Neural cell (in vitro differentiated cells): ENCODE results near the gene CENPT. TPM values are rescaled to one million over a fixed set of nuclear protein-coding genes. Genes with fewer than 3 reads are reported as not detected.

ENCODE experiments used
- H2AFZ ChIP-seq: fragments of 200-600, 300-800 bp; sonication (generic), shearing (Covaris generic); 2 replicates; pipeline ENCODE4 v1.6.0; 2014; ENCODE audit warnings: low read depth, mild to moderate bottlenecking, antibody characterized with exemption, low read length, moderate library complexity
- H3F3A ChIP-seq: fragments of 200-600 bp; shearing (Covaris generic); 2 replicates; pipeline ENCODE4 v1.6.1; 2016; ENCODE audit warnings: mild to moderate bottlenecking, moderate library complexity, mixed read lengths, antibody characterized with exemption, low read length; ENCODE audit not compliant: insufficient read depth, poor library complexity, severe bottlenecking
- H3K27ac ChIP-seq: fragments of 200-600, 300-800 bp; sonication (generic), shearing (Covaris generic); 2 replicates; pipeline ENCODE4 v1.5.1; 2014; ENCODE audit warnings: mild to moderate bottlenecking, low read length, moderate library complexity
- H3K27me3 ChIP-seq: fragments of 300-800, 200-600 bp; sonication (generic), shearing (Covaris generic); 2 replicates; pipeline ENCODE4 v1.6.0; 2014; ENCODE audit warnings: mild to moderate bottlenecking, low read depth, low read length, moderate library complexity; ENCODE audit not compliant: insufficient read depth
- H3K36me3 ChIP-seq: fragments of 300-800, 200-600 bp; sonication (generic), shearing (Covaris generic); 2 replicates; pipeline ENCODE4 v1.5.1; 2014; ENCODE audit warnings: mild to moderate bottlenecking, antibody characterized with exemption, low read length, moderate library complexity; ENCODE audit not compliant: insufficient read depth
- H3K4me2 ChIP-seq: fragments of 300-800, 200-600 bp; sonication (generic), shearing (Covaris generic); 2 replicates; pipeline ENCODE4 v1.6.0; 2014; ENCODE audit warnings: mild to moderate bottlenecking, low read length
- H3K4me3 ChIP-seq: fragments of 300-800, 200-600 bp; sonication (generic), shearing (Covaris generic); 2 replicates; pipeline ENCODE4 v1.5.1; 2014; ENCODE audit warnings: mild to moderate bottlenecking, low read length, moderate library complexity
- H3K79me2 ChIP-seq: fragments of 200-600 bp; shearing (Covaris generic); replicated peaks from 2 replicates; pipeline ENCODE4 v1.6.0; 2014; ENCODE audit warnings: mild to moderate bottlenecking, low read length, moderate library complexity; ENCODE audit not compliant: insufficient read depth
- H3K9ac ChIP-seq: fragments of 300-800, 200-600 bp; sonication (generic), shearing (Covaris generic); 2 replicates; pipeline ENCODE4 v1.6.1; 2016; ENCODE audit warnings: mild to moderate bottlenecking, low read length, mixed read lengths
- H3K9me2 ChIP-seq: fragments of 200-600 bp; shearing (Covaris generic); 2 replicates; pipeline ENCODE4 v1.6.1; 2016; ENCODE audit warnings: mild to moderate bottlenecking, low read length, mixed read lengths; ENCODE audit not compliant: insufficient read depth
- H3K9me3 ChIP-seq: fragments of 200-600, 300-800 bp; sonication (generic), shearing (Covaris generic); 2 replicates; pipeline ENCODE4 v1.6.1; 2016; ENCODE audit warnings: mild to moderate bottlenecking, mixed run types, low read length, moderate library complexity, mixed read lengths
- H4K20me1 ChIP-seq: fragments of 200-600 bp; shearing (Covaris generic); 2 replicates; pipeline ENCODE4 v1.6.1; 2016; ENCODE audit warnings: mild to moderate bottlenecking, mixed run types; ENCODE audit not compliant: insufficient read depth
- CTCF ChIP-seq: fragments of 450-650 bp; IDR thresholded peaks from 2 replicates; pipeline ENCODE4 v1.5.1; 2014; ENCODE audit warnings: antibody characterized with exemption, mild to moderate bottlenecking, moderate library complexity; ENCODE audit not compliant: poor library complexity, severe bottlenecking
- EP300 ChIP-seq: fragments of 450-650 bp; conservative IDR thresholded peaks from 2 replicates; pipeline ENCODE4 v1.6.1; 2014; ENCODE audit warnings: antibody characterized with exemption, mild to moderate bottlenecking, moderate library complexity; ENCODE audit not compliant: poor library complexity, severe bottlenecking
- EZH2 ChIP-seq: fragments of 200-600, 300-800 bp; shearing (Covaris generic), sonication (generic); IDR thresholded peaks from 2 replicates; pipeline ENCODE4 v1.6.1; 2014; ENCODE audit warnings: antibody characterized with exemption, low read length, borderline replicate concordance, mild to moderate bottlenecking; ENCODE audit not compliant: insufficient read depth, poor library complexity, severe bottlenecking
- MXI1 ChIP-seq: fragments of 450-650 bp; conservative IDR thresholded peaks from 2 replicates; pipeline ENCODE4 v1.6.1; 2014; ENCODE audit warnings: antibody characterized with exemption, mild to moderate bottlenecking; ENCODE audit not compliant: poor library complexity, severe bottlenecking
- POLR2AphosphoS5 ChIP-seq: IDR thresholded peaks from 2 replicates; pipeline ENCODE4 v1.6.1; 2012
- RAD21 ChIP-seq: fragments of 450-650 bp; conservative IDR thresholded peaks from 2 replicates; pipeline ENCODE4 v1.6.1; 2014; ENCODE audit warnings: antibody characterized with exemption, mild to moderate bottlenecking, moderate library complexity
- REST ChIP-seq: IDR thresholded peaks from 2 replicates; pipeline ENCODE4 v1.6.1; 2012; ENCODE audit warnings: borderline replicate concordance
- SMC3 ChIP-seq: fragments of 450-650 bp; conservative IDR thresholded peaks from 2 replicates; pipeline ENCODE4 v1.6.1; 2014; ENCODE audit warnings: antibody characterized with exemption, mild to moderate bottlenecking, moderate library complexity; ENCODE audit not compliant: poor library complexity
- TAF1 ChIP-seq: IDR thresholded peaks from 2 replicates; pipeline ENCODE4 v1.6.1; 2012; ENCODE audit warnings: low read depth
- polyA plus RNA-seq: library from polyadenylated mRNA; depleted of rRNA; stranded (reverse); fragments of >200 nt; gene quantifications from 2 replicates; pipeline ENCODE4 v1.2.3, GENCODE V29; 2014

CENPT gene
- polyA plus RNA-seq, 1 donor from 2014 or later: 104 TPM

DNA sequence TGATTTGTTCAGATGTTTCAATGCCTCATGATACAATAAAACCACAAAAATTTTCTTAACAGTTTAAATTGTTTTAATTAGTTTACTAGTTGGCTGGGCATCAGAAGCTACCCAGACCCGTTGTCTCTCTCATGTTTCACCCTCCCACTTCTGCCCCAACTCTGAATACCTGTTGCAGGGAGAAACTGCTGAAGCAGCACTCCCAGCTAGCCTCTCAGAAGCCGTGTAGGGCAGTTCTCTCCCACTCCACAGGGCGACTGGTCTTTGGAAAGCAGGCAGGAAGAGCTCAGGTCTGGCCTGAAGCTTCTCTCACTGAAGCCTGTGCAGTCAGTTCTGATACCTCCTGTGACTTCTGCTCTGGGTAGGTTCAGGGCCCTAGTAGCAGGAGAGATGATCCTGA lies 23.8 kb upstream of the CENPT start:
- Histone ChIP-seq H3K9me2 (no peaks in the 10 kb centered on the region), H3K27me3 (no peaks in the 10 kb centered on the region), H2AFZ (no peak overlapping the region), H3K9me3 (no peaks in the 10 kb centered on the region), H3F3A (no peaks in the 10 kb centered on the region), H3K27ac (no peak overlapping the region), H3K4me2 (no peak overlapping the region), H3K4me3 (no peak overlapping the region), H3K79me2 (peaks cover 26% of the 10 kb centered on the region), H3K36me3 (no peaks in the 10 kb centered on the region), H3K9ac (no peak overlapping the region), H4K20me1 (no peaks in the 10 kb centered on the region)
- TF ChIP-seq RAD21 (no peak), EZH2 (no peak), EP300 (no peak), CTCF (no peak)

DNA sequence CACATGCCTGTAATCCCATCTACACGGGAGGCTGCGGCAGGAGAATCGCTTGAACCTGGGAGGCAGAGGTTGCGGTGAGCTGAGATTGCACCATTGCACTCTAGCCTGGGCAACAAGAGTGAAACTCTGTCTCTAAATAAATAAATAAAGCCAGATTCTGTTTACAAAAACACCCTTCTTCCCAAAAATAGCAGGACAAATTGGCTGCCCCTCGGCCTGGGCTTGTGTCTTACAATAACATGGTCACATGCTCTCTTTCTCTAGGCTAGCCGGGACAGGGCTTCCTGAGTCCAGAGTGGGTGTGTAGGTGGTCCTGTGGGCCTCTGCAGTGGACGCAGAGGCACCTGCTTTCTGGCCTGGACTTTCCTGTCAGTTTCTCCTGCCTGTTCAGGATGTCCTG lies 22.2 kb upstream of the CENPT start:
- Histone ChIP-seq H3K79me2 (peaks cover 17% of the 10 kb centered on the region), H3K9me2 (no peaks in the 10 kb centered on the region), H3K36me3 (no peaks in the 10 kb centered on the region), H2AFZ (no peak overlapping the region), H3K4me3 (no peak overlapping the region), H3K27me3 (no peaks in the 10 kb centered on the region), H3K9ac (no peak overlapping the region), H4K20me1 (no peaks in the 10 kb centered on the region), H3K4me2 (no peak overlapping the region), H3F3A (no peaks in the 10 kb centered on the region), H3K9me3 (no peaks in the 10 kb centered on the region), H3K27ac (no peak overlapping the region)
- TF ChIP-seq EZH2: no peak
- no peak for TF ChIP-seq EP300
- TF ChIP-seq TAF1: no peak
- no peak for TF ChIP-seq POLR2AphosphoS5
- no peak for TF ChIP-seq RAD21
- TF ChIP-seq MXI1: no peak
- no peak for TF ChIP-seq REST
- TF ChIP-seq SMC3: no peak
- no peak for TF ChIP-seq CTCF
